Esophagus squamous epithelium (tissue), 4 donors: ENCODE measurements around the gene PLCXD3.

Source experiments
- POLR2A ChIP-seq, 4 donors: fragments of 450-650 bp; IDR thresholded peaks; one replicate each; pipeline ENCODE4 v1.6.1; 2017; ENCODE audit warnings: antibody characterized with exemption in 4 of 4, mild to moderate bottlenecking in 4 of 4, moderate library complexity in 3 of 4
- TF ChIP-seq, protein P1 (sequence below), 6 experiments: fragments of 450-650 bp in 4 of 6; fragments of 200-600 bp in 2 of 6; sonication (generic) in 2 of 6; IDR thresholded peaks; one replicate each; pipeline ENCODE4 v1.5.1; 2016 to 2019; ENCODE audit warnings: antibody characterized with exemption in 6 of 6, mild to moderate bottlenecking in 4 of 6, moderate library complexity in 4 of 6

DNA sequence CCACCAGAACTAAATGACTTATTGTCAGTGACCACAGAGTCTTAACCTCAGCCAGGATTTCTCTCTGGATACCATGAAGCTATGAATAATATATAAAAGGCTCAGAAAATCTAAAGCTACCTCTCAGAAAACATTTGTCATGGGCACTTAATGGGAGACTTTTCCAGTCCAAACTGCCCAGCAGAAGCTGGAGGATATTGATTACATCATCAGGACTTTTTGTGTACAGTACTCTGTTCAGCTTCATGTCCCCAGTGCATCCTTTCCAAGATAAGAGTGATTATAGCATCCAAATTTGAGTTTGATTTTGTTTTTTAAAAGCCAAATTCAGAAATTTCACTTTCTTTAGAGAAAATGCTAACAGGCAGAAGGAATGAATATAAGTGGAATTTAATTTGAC lies 173.2 kb downstream of the PLCXD3 start:
- no peak for TF ChIP-seq POLR2A (IDR thresholded peaks at IDR 0.05)
- TF ChIP-seq, protein P1, sequence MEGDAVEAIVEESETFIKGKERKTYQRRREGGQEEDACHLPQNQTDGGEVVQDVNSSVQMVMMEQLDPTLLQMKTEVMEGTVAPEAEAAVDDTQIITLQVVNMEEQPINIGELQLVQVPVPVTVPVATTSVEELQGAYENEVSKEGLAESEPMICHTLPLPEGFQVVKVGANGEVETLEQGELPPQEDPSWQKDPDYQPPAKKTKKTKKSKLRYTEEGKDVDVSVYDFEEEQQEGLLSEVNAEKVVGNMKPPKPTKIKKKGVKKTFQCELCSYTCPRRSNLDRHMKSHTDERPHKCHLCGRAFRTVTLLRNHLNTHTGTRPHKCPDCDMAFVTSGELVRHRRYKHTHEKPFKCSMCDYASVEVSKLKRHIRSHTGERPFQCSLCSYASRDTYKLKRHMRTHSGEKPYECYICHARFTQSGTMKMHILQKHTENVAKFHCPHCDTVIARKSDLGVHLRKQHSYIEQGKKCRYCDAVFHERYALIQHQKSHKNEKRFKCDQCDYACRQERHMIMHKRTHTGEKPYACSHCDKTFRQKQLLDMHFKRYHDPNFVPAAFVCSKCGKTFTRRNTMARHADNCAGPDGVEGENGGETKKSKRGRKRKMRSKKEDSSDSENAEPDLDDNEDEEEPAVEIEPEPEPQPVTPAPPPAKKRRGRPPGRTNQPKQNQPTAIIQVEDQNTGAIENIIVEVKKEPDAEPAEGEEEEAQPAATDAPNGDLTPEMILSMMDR (IDR thresholded peaks at IDR 0.05), result no peak
